NCI-H2227 (cell line): ENCODE measurements around the gene MID2.
"Not testable (repeated sequence)": the region's sequence is repeated elsewhere in the genome, so short reads cannot be mapped to it uniquely, and the experiment has no call there.

Source experiments
- DNase-seq: peaks from one replicate; lab custom pipeline; 2025; ENCODE audit not compliant: unreplicated experiment; lab: John Stamatoyannopoulos, UW

Gene MID2, protein sequence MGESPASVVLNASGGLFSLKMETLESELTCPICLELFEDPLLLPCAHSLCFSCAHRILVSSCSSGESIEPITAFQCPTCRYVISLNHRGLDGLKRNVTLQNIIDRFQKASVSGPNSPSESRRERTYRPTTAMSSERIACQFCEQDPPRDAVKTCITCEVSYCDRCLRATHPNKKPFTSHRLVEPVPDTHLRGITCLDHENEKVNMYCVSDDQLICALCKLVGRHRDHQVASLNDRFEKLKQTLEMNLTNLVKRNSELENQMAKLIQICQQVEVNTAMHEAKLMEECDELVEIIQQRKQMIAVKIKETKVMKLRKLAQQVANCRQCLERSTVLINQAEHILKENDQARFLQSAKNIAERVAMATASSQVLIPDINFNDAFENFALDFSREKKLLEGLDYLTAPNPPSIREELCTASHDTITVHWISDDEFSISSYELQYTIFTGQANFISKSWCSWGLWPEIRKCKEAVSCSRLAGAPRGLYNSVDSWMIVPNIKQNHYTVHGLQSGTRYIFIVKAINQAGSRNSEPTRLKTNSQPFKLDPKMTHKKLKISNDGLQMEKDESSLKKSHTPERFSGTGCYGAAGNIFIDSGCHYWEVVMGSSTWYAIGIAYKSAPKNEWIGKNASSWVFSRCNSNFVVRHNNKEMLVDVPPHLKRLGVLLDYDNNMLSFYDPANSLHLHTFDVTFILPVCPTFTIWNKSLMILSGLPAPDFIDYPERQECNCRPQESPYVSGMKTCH

DNA sequence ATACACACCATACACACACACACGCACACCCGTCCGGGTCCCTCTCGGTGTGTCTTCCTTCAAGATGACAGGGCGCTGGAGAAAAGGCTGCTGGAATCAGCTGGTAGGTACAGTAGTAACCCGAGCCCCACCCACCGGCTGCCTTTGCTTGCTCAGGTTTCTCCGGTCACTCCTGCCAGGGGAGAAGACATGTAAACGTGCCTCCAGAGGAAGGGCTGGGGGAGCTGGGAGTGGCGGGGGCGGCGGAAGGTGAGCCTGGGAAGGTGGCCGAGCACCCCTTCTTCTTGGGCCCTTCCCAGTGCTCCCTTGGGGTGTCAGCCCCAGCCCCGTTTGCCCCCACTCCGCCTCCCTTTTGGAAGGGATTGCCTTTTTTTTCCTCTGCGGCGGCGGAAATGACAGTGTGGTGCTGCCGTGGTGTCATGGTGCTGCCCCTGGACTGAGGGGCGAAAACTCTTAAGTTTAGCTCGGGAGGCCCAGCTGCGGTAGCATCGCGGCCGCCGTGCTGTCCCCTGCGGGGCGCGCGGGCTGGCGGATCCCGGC, at the start of gene MID2:
MID2 (plus strand) TSS at position 169 of the 540 bp plus-strand sequence. CDS start 561 bp downstream, outside the sequence.
- DNase-seq = peak; percentile 48

- peak; percentile 92 for DNase-seq
These were observed 48.8 kb upstream of the MID2 start for GRCh38 chrX:107776649-107777535.

DNA sequence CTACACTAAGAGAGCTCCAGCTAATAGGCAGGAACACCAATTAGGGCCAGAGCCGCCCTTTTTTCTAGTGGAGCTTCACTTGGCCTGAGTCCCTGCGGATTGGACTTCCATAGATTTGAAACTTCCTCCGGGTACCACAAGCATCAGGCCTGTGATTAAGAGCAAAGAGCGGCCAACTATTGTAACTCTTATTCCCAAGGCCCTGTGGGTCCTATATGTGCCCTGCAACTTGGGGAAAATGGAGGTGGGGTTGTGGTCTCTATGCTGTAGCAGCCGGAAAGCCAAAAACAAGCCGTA, 48.2 kb upstream of the MID2 start, which contains the start of gene NCBP2L:
NCBP2L (plus strand) TSS at position 198 of the 297 bp plus-strand sequence. CDS start 16,488 bp downstream, outside the sequence.
- no peak for DNase-seq

DNA sequence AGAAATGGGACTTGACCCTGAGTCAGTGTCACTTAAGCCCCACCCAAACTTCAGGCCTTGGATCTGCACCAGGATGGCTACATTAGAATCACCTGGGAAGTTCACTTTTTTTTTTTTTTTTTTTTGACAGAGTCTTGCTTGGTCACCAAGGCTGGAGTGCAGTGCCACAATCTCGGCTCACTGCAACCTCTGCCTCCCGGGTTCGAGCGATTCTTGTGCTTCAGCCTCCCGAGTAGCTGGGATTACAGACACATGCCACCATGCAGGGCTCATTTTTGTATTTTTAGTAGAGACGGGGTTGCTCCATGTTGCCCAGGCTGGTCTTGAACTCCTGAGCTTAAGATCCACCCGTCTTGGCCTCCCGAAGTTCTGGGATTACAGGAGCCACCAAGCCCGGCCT, 45.1 kb upstream of the MID2 start:
- no peak for DNase-seq

GRCh38 chrX:107787827-107788226, 37.8 kb upstream of the MID2 start:
- DNase-seq = no peak

GRCh38 chrX:107804427-107804826, 21.2 kb upstream of the MID2 start:
- DNase-seq = no peak

- no peak for DNase-seq
These were observed 20.5 kb upstream of the MID2 start for GRCh38 chrX:107805179-107805578.

GRCh38 chrX:107810053-107810452, 15.6 kb upstream of the MID2 start:
- DNase-seq = not testable (repeated sequence)

GRCh38 chrX:107818900-107819521, 6.7 kb upstream of the MID2 start:
- no peak for DNase-seq

GRCh38 chrX:107823042-107823441, 2.6 kb upstream of the MID2 start:
- DNase-seq = no peak

DNA sequence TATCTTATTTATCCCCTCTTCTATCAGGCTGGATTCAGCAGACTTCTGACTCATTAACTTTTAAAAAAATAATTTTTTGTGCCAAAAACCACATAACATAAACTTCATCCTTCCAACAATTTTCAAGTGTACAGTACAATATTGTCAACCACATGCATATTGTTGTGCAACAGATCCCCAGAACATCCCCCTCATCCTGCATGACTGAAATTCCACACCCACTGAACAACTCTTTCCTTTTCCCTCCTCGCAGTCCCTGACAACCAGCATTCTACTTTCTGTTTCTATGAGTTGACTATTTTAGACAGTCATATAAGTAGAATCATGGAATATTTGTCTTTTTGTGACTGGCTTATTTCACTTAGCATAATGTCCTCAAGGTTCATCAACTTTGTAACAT, 2.2 kb upstream of the MID2 start:
- DNase-seq = no peak

DNA sequence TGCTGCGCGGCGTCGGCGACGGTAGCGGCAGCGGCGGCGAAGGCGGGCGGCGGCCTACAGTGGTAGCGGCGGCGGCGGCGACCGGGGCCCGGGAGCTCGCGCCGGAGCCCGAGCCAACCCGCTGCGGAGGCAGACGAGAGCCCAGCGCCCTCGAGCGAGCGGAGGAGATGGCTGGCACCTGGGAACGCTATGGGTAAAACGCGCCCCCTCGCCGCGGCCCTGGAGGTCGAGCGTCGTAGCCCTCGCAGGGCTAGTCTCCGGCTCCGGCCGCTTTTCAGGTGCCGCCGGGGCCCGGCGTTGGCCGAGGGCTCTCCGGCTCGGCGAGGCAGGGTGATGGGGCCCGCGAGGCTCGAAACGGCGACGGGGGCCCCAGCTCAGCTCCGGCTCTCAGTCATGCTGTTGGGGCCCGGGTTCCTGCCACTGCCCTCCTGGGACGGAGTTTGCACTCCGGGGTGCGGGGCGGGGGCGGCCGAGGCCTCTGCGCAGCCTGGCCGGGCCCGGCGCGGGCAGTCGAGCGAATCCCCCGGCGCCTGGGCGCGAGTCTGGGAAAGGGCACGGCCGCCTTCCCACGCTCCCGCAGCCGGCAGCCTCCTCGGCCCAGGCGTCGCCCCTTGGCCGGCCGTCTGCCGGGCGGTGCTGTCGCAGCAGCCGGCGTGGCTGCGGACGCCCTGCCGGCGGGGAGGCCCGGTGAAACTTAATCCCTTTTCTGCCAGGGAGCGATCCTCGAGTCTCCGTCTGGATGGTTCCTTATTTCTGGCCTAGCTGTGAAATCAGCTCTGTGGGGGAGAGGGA, 768 bp downstream of the MID2 start:
- peak; percentile 26 for DNase-seq

DNA sequence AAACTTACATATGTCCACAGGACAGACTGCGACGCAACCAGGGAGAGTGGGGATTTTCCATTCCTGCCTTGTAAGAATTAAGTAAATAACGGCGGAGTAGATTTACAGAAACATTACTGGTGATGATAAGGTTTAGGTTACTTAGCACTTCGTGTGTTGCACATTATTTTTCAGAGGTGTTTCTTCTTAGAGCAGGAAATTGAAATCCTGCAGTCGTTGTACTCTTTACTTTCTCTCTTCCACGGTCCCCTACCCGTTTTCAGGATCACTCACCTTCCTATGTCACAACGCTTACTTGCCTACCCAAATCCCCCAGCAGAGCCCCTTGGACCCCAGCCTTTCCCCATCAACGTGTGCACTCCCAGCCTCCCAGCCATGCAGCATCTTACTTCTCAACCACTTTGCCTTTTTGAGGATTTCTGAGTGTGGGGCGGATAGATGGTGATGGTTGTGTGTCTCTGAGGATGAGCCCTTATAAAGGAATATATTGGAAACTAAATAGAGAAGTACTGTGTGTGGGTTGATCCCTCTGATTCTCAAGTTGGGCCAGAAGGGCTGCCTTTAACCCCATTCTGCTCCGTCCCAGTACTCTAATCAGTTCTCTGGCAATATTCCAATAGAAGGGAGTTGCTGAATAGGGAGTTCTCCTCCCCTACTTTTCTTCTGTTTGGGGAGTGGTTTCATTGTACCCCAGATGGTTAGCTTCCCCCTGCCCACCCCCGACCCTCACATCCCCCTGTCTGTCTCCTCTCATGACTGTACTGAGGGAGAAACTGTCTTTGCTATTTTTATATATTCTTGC, 1.6 kb downstream of the MID2 start:
- DNase-seq = no peak

DNA sequence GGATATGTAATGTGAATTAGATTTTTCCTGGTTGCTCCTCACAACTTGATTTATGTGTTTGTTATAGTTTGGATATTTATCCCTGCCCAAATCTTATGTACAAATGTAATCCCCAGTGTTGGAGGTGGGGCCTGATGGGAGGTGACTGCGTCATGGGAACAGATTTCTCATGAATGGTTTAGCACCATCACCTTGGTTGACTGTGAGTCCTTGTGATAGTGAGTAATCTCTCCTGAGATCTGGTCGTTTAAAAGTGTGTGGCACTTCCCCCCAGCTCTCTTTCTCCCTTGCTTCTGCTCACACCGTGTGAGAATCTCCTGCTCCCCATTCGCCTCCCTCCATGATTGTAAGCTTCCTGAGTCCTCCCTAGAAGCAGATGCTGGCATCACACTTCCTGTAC, 2.2 kb downstream of the MID2 start:
- no peak for DNase-seq

GRCh38 chrX:107829878-107830277, 4.2 kb downstream of the MID2 start:
- no peak for DNase-seq

DNA sequence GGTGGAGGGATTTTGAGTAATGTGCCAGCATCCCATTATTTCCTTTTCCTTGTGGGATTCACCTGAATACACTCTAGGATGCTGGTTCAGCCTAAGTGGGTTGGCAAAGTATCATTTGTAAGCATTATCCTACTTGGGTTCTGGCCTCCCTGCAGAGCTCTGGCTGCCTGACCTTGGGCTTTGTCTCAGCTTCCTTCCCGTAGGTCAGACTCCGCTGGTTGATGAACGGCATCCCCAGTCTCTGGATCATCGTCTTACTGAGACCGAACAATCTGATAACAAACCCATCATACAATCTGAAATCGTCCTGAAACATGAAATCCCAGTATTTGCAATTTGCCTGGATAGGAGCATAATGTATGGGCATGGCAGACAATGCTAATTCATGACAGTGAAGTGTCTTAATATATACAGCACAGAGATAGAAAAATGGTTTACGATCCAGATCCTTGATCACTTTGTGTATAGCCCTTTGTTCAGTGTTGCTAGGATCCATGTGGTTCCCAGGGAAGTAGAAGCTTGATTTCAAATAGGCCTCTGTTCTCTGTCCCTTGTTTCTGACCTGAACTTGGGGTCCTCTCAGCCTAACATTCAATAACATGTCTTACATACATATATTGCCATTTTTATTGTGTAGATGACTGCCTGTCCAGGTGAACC, 5.5 kb downstream of the MID2 start:
- no peak for DNase-seq

GRCh38 chrX:107834275-107835201, 8.9 kb downstream of the MID2 start:
- DNase-seq = no peak
